SU-DHL-6 (cell line): ENCODE data around the gene PTGIS.

Experiments
- H2AFZ ChIP-seq: fragments of 200-600 bp; sonication (generic); 2 replicates; pipeline ENCODE4 v1.6.1; 2014; ENCODE audit warnings: low read depth, mild to moderate bottlenecking, moderate library complexity, mixed read lengths, antibody characterized with exemption, low read length; ENCODE audit not compliant: severe bottlenecking
- H3F3A ChIP-seq: fragments of 200-600 bp; shearing (Covaris generic); 2 replicates; pipeline ENCODE4 v1.6.0; 2016; ENCODE audit warnings: antibody characterized with exemption, mild to moderate bottlenecking; ENCODE audit not compliant: insufficient read depth
- H3K27ac ChIP-seq: fragments of 200-600 bp; sonication (generic); 2 replicates; pipeline ENCODE4 v1.5.1; 2016; ENCODE audit warnings: low read depth, mild to moderate bottlenecking, low read length, moderate library complexity, mixed read lengths
- H3K27me3 ChIP-seq: fragments of 200-600 bp; sonication (generic), shearing (Covaris generic); 2 replicates; pipeline ENCODE4 v1.6.0; 2014; ENCODE audit warnings: mild to moderate bottlenecking, low read length
- H3K36me3 ChIP-seq: fragments of 200-600 bp; sonication (generic); 2 replicates; pipeline ENCODE4 v1.6.1; 2014; ENCODE audit warnings: mild to moderate bottlenecking, low read length, mixed read lengths
- H3K4me2 ChIP-seq: fragments of 300-600, 200-600 bp; shearing (Covaris generic), sonication (generic); 2 replicates; pipeline ENCODE4 v1.6.0; 2014; ENCODE audit warnings: low read length, low read depth, mild to moderate bottlenecking; ENCODE audit not compliant: poor library complexity, severe bottlenecking
- H3K4me3 ChIP-seq: fragments of 200-600 bp; sonication (generic); 2 replicates; pipeline ENCODE4 v1.5.1; 2014; ENCODE audit warnings: antibody characterized with exemption, low read length, mild to moderate bottlenecking, mixed read lengths; ENCODE audit not compliant: insufficient read depth, poor library complexity, severe bottlenecking
- H3K79me2 ChIP-seq: fragments of 200-600 bp; sonication (generic); 2 replicates; pipeline ENCODE4 v1.6.1; 2014; ENCODE audit warnings: mild to moderate bottlenecking, low read length, moderate library complexity; ENCODE audit not compliant: insufficient read depth
- H3K9ac ChIP-seq: fragments of 200-600 bp; sonication (generic); 2 replicates; pipeline ENCODE4 v1.7.0; 2014; ENCODE audit warnings: mild to moderate bottlenecking, low read length
- H3K9me2 ChIP-seq: fragments of 200-600 bp; sonication (generic); replicated peaks from 2 replicates; pipeline ENCODE4 v1.6.1; 2014; ENCODE audit warnings: low read length; ENCODE audit not compliant: insufficient read depth
- H3K9me3 ChIP-seq: fragments of 200-600 bp; sonication (generic); 2 replicates; pipeline ENCODE4 v1.6.1; 2014; ENCODE audit warnings: low read length, mixed read lengths; ENCODE audit not compliant: insufficient read depth
- H4K20me1 ChIP-seq: fragments of 200-600 bp; sonication (generic); 2 replicates; pipeline ENCODE4 v1.6.1; 2014; ENCODE audit warnings: low read depth, mild to moderate bottlenecking, antibody characterized with exemption, low read length, moderate library complexity, mixed read lengths
- CTCF ChIP-seq: fragments of 200-600 bp; sonication (generic); IDR thresholded peaks from one replicate; pipeline ENCODE4 v1.5.1; 2017; ENCODE audit warnings: antibody characterized with exemption, mild to moderate bottlenecking, low read length, moderate library complexity; ENCODE audit not compliant: insufficient read depth, poor library complexity, severe bottlenecking
- EZH2phosphoT487 ChIP-seq: fragments of 200-600 bp; sonication (generic), shearing (Covaris generic); conservative IDR thresholded peaks from 2 replicates; pipeline ENCODE4 v1.6.1; 2018; ENCODE audit warnings: mild to moderate bottlenecking, antibody characterized with exemption, low read length, moderate library complexity, mixed read lengths

Gene PTGIS

DNA sequence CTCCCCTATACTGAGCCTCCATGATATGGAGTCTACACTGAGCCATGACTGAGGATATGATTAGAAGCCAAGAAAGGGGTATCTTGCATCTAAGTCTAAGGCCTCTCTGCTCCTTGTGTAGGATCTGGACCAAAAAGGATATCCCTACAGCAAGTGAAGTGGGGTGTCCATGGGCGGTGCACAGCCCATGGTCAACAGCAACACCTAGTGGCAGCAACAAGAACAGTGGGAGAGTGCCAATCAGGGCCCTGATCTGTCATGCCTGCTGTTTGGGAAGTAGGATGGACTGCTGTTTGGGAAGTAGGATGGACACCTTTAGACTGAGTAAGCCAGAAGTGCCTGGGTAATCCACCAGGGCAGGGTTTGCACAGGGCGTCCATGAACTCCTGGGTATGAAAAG is 22.4 kb downstream of the PTGIS start:
- no peaks in the 10 kb centered on the region for H3F3A ChIP-seq
- H3K36me3 ChIP-seq, result no peaks in the 10 kb centered on the region
- no peaks in the 10 kb centered on the region for H3K27me3 ChIP-seq
- TF ChIP-seq CTCF (peak; percentile 9), EZH2phosphoT487 (no peak)
- peaks cover 5% of the 10 kb centered on the region; the same call in 1 of the 2 replicates for H3K9me3 ChIP-seq
- no peak overlapping the region for H2AFZ ChIP-seq
- H3K4me3 ChIP-seq, result no peak overlapping the region
- no peaks in the 10 kb centered on the region for H4K20me1 ChIP-seq
- H3K79me2 ChIP-seq, result no peaks in the 10 kb centered on the region
- no peaks in the 10 kb centered on the region for H3K9me2 ChIP-seq
- no peak overlapping the region for H3K9ac ChIP-seq
- no peak overlapping the region for H3K27ac ChIP-seq
- no peak overlapping the region for H3K4me2 ChIP-seq

GRCh38 chr20:49544535-49544934 is 23.4 kb downstream of the PTGIS start:
- no peaks in the 10 kb centered on the region for H3K36me3 ChIP-seq
- no peaks in the 10 kb centered on the region for H3K9me2 ChIP-seq
- no peaks in the 10 kb centered on the region for H3F3A ChIP-seq
- no peak overlapping the region for H3K4me2 ChIP-seq
- H3K4me3 ChIP-seq, result no peak overlapping the region
- no peak overlapping the region for H2AFZ ChIP-seq
- no peak for TF ChIP-seq EZH2phosphoT487
- TF ChIP-seq CTCF, result no peak
- H3K9me3 ChIP-seq, result peaks cover 5% of the 10 kb centered on the region; the same call in 1 of the 2 replicates
- no peaks in the 10 kb centered on the region for H3K79me2 ChIP-seq
- no peak overlapping the region for H3K9ac ChIP-seq
- no peak overlapping the region for H3K27ac ChIP-seq
- H4K20me1 ChIP-seq, result no peaks in the 10 kb centered on the region
- no peaks in the 10 kb centered on the region for H3K27me3 ChIP-seq

GRCh38 chr20:49543858-49544437 is 24.0 kb downstream of the PTGIS start:
- Histone ChIP-seq H3K4me2 (no peak overlapping the region), H3K27me3 (no peaks in the 10 kb centered on the region), H4K20me1 (no peaks in the 10 kb centered on the region), H3K27ac (no peak overlapping the region), H3K36me3 (no peaks in the 10 kb centered on the region), H3K9me3 (peaks cover 5% of the 10 kb centered on the region; the same call in 1 of the 2 replicates), H3K9ac (no peak overlapping the region), H3F3A (no peaks in the 10 kb centered on the region), H2AFZ (no peak overlapping the region), H3K4me3 (no peak overlapping the region), H3K9me2 (no peaks in the 10 kb centered on the region), H3K79me2 (no peaks in the 10 kb centered on the region)
- no peak for TF ChIP-seq EZH2phosphoT487

DNA sequence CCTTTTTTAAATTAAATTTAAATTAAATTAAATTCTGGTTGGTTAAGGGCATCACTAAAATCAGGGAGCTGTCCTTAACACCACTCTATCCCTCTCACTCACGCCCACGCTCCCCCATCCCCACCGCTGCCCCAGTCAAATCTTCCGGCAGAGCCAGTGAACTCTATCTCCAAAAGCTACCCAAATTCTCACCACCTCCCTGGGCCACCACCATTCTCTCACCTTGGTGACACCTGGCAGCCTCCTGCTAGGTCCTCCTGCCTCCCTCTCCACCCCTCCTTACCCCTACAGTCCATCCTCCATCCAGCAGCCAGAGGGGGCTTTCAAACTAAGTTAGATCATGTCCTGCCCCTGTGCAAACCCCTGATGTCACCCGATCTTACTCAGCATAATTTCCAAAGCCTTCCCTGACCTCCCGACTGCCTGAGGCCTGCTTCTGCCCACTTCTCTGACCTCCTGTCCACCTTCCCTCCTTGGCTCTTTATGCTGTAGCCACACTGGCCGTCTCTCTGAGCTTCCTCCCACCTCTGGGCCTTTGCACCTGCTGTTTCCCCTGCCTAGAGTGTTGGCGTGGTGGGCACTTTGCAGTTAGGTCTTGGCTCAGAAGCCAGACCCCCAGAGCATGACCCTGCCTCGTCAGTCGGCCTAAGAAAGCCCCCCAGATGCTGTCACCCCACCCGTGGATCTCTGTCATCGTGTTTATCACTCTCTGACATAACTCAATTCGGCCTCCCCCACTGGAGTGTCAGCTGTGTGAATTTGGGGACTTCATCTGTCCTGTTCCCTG is 24.7 kb downstream of the PTGIS start:
- no peaks in the 10 kb centered on the region for H3K27me3 ChIP-seq
- peaks cover 5% of the 10 kb centered on the region; the same call in 1 of the 2 replicates for H3K9me3 ChIP-seq
- no peaks in the 10 kb centered on the region for H3K36me3 ChIP-seq
- H3K9me2 ChIP-seq, result no peaks in the 10 kb centered on the region
- no peak overlapping the region for H3K9ac ChIP-seq
- H3K4me3 ChIP-seq, result no peak overlapping the region
- H3F3A ChIP-seq, result no peaks in the 10 kb centered on the region
- no peaks in the 10 kb centered on the region for H3K79me2 ChIP-seq
- no peak overlapping the region for H3K27ac ChIP-seq
- H4K20me1 ChIP-seq, result no peaks in the 10 kb centered on the region
- no peak overlapping the region for H2AFZ ChIP-seq
- H3K4me2 ChIP-seq, result no peak overlapping the region
- TF ChIP-seq EZH2phosphoT487 (no peak), CTCF (no peak)
